IPS-15b (cell line): ENCODE results near the gene DPP10.
"Not testable (repeated sequence)": the region's sequence is repeated elsewhere in the genome, so short reads cannot be mapped to it uniquely, and the experiment has no call there.

Experiments used
- H3K27me3 ChIP-seq: one replicate; pipeline ENCODE4 v1.6.1; 2013; ENCODE audit warnings: low read length; ENCODE audit not compliant: control insufficient read depth, insufficient read depth
- H3K36me3 ChIP-seq: one replicate; pipeline ENCODE4 v1.6.1; 2013; ENCODE audit warnings: low read length; ENCODE audit not compliant: control insufficient read depth, insufficient read depth
- H3K4me1 ChIP-seq: one replicate; pipeline ENCODE4 v1.6.1; 2013; ENCODE audit warnings: mild to moderate bottlenecking, low read length; ENCODE audit not compliant: control insufficient read depth, insufficient read depth
- H3K4me3 ChIP-seq: one replicate; pipeline ENCODE4 v1.5.1; 2013; ENCODE audit warnings: low read depth, low read length
- H3K9ac ChIP-seq: one replicate; pipeline ENCODE4 v1.6.1; 2013; ENCODE audit warnings: low read depth, mild to moderate bottlenecking, low read length
- H3K9me3 ChIP-seq: one replicate; pipeline ENCODE4 v1.6.1; 2013; ENCODE audit warnings: mild to moderate bottlenecking, low read length; ENCODE audit not compliant: control insufficient read depth, insufficient read depth

DPP10 gene

DNA sequence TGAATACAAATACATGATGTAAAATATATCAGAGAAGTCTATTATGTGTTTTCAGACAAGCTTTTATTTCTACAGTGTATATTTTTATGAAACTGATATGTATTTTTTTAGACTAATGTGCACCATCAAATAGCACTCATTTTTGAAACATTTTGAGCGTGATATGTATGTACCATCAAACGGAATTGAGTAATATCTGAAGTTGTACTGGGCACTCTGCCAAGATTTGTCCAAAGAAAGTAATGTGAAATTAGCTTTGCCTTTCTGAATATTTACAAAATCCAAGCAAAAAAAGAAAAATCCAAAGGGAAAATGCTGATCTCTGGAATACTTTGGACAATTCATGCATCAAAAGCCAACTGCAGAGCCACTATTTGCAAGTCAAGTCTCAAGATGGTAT, 972.0 kb downstream of the DPP10 start:
- Histone ChIP-seq H3K27me3 (no peaks in the 10 kb centered on the region), H3K4me1 (no peaks in the 10 kb centered on the region), H3K36me3 (no peaks in the 10 kb centered on the region), H3K9me3 (no peaks in the 10 kb centered on the region), H3K9ac (no peak overlapping the region), H3K4me3 (no peak overlapping the region)

DNA sequence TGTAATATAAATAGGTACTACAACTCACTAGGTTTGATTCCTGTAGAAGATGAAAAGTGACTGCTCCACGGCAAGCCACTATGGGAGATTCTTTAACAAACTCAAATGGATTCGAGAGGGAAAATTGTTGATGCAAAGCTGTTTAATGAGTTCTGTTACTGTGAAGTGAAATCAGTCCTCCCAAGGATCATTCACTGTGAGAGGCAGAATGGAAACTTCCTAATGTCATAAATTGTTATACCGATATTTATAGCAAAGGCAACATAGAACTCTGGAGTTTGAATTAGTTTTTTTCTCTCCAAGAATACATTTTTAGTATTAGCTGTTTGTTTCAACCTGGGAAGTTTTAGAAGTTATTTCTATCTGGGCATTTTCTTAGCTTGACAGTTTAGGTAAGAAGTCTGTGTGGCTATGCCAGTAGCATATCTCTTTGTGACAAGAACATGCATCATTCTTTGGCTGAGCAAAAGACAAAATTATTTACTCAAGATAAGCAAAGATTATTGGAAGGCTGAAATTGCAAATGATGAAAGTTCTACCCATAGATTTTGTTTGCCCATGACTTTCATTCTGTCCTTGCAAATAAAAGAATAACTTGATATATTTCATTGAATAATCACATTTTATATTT, 979.7 kb downstream of the DPP10 start:
- no peak overlapping the region for H3K4me3 ChIP-seq
- no peaks in the 10 kb centered on the region for H3K36me3 ChIP-seq
- H3K27me3 ChIP-seq: no peaks in the 10 kb centered on the region
- no peak overlapping the region for H3K9ac ChIP-seq
- peaks cover under 1% of the 10 kb centered on the region for H3K9me3 ChIP-seq
- H3K4me1 ChIP-seq: no peaks in the 10 kb centered on the region

DNA sequence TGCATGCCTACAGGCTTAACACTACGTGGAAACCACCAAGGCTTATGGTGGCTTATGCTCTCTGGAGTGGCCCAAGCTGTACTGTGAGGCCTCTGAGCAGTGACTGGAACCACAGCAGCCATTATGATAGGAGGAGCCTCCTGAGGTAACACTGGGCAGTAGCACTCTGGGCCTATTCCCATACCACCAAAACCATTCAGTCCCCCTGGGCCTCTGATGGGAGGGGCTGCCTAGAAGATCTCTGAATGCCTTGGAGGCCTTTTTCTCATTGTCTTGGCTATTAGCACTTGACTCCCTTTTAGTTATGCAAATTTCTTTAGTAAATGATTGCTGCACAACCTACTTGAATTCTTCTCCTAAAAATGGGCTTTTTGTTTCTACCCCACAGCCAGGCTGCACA, 985.0 kb downstream of the DPP10 start:
- Histone ChIP-seq H3K4me3 (no peak overlapping the region), H3K27me3 (no peaks in the 10 kb centered on the region), H3K4me1 (no peaks in the 10 kb centered on the region), H3K9me3 (peaks cover 13% of the 10 kb centered on the region), H3K9ac (no peak overlapping the region), H3K36me3 (no peaks in the 10 kb centered on the region)

DNA sequence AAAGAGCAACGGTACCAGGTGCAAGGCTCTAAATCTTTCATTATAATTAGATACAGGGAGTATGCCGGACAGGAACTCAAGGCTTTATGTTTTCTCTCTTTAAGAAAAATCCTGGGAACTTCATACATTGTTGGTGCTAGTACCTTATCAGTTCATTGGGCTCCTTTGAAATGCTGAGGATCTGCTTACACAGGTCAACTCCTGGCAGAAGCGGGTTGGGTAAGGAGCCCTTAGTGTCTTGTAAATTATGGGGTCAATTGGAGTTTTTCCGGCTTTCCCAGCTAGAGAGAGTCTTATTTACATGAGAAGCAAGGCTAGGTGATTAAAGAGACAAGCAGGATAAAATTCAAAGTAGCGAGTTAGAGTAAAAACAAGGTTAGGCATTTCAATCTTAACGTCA, 998.3 kb downstream of the DPP10 start:
- H3K4me3 ChIP-seq, H3K27me3 ChIP-seq: not testable (repeated sequence)

DNA sequence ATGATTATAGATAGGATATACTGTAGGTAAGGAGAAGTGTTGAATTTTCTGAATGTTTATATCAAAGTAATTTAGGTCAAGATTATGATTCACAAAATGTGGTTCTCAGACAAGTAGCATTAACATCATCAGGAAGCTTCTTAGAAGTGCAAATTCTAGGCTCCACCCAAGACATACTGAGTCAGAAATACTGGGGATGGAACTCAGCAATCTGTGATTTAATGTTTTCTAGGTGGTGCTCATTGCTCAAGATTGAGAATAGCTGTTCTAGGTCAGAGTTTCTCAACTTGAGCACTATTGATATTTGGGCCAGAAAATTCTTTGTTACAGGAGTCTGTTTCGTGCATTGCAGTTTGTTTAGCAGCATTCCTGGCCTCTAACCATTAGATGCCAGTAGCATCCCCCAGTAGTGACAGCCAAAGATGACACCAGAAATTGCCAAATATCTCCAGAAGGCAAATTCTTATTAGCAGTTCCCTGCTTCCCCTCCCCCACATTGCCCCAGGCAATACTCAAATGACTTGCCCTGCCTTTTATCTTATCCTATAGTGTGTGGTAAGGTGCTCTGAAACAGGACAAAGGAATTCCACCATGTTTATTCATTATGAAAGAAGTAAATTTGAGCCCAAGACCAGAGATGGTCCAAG, 1001.2 kb downstream of the DPP10 start:
- no peaks in the 10 kb centered on the region for H3K36me3 ChIP-seq
- no peaks in the 10 kb centered on the region for H3K27me3 ChIP-seq
- H3K9me3 ChIP-seq: peaks cover 12% of the 10 kb centered on the region
- H3K4me3 ChIP-seq: no peak overlapping the region
- H3K4me1 ChIP-seq: peaks cover 16% of the 10 kb centered on the region
- no peak overlapping the region for H3K9ac ChIP-seq

More for the DNA sequence above, 998.3 kb downstream of the DPP10 start:
- not testable (repeated sequence) for H3K9ac ChIP-seq, H3K36me3 ChIP-seq, H3K9me3 ChIP-seq
- peaks cover 16% of the 10 kb centered on the region for H3K4me1 ChIP-seq

DNA sequence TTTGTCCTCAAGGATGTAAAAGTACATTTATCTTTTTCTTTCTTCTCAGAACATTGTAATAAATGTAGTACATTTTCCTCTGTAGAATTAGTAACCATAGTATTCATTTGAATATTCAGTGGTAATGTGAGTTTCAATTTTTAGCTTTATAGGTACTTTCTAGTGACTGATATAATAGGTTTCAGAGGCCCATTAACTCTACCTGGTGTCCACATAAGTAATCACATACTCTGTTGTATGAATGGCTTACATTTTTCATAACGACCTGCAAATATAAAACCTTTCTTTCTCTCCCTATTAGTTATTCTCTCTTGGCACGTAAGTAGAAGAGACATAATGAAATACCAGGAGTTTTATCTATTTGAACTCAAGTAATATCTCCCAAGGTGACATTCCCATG, 1017.6 kb downstream of the DPP10 start:
- Histone ChIP-seq H3K4me3 (no peak overlapping the region), H3K9me3 (no peaks in the 10 kb centered on the region), H3K9ac (no peak overlapping the region), H3K4me1 (no peaks in the 10 kb centered on the region), H3K36me3 (no peaks in the 10 kb centered on the region), H3K27me3 (no peaks in the 10 kb centered on the region)

DNA sequence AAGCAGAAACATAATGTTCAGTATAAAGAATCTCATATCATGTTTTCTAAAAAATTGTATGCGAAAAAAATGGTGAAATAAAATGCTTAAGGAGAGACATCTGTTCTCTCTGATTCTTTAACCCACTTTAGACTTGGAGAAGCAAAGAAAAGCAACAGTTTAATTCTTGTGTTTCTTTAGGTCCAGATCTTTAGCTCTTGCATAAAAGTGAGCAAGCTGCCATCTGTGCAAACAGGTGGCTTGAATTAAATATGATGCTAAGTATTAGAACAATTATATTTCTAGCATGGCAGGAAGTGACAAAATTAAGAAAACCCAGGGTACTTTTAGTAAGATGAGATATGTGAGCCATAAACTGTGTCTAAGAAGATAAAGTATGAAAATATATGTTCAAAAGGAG, 1038.3 kb downstream of the DPP10 start:
- Histone ChIP-seq H3K36me3 (no peaks in the 10 kb centered on the region), H3K4me1 (no peaks in the 10 kb centered on the region), H3K9ac (no peak overlapping the region), H3K9me3 (peaks cover 4% of the 10 kb centered on the region), H3K4me3 (no peak overlapping the region), H3K27me3 (no peaks in the 10 kb centered on the region)

DNA sequence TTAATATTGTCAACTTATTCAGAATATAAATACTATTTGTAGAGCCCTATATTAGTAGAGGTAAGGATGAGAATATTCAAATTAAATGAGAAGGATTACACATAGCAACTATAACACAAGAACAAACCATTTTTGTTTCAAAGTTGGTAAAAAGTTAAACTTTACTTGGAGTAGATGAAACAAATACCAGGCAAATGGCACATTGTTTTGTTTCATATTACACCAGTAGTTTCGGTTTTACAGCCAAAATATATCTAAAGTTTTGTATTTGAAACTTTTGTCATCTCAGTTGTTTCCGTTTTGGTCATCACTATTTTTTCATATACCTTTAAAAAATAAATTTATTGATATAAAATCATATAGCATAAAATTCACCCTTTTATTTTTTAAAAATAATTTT, 1039.4 kb downstream of the DPP10 start:
- no peaks in the 10 kb centered on the region for H3K9me3 ChIP-seq
- no peak overlapping the region for H3K9ac ChIP-seq
- H3K4me1 ChIP-seq: no peaks in the 10 kb centered on the region
- H3K4me3 ChIP-seq: no peak overlapping the region
- no peaks in the 10 kb centered on the region for H3K36me3 ChIP-seq
- no peaks in the 10 kb centered on the region for H3K27me3 ChIP-seq

DNA sequence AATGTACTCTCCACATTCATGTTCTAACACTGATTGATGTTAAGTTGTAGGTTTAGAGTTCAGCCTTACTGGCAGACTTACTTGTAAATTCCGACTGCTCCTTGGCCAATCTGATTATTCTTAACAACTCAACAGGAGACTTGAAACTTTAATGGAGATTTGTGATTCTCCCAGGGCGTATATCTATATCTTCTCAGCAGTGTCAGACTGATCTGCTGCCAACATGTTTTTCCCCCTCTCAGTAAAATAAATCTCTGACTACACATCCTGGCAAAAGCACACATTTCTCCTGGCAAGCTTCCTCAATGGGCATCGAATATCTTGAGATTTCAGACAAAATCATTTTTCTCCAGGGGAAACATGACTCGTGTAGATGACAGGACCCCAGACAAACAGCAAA, 1041.2 kb downstream of the DPP10 start:
- Histone ChIP-seq H3K4me1 (no peaks in the 10 kb centered on the region), H3K4me3 (no peak overlapping the region), H3K27me3 (no peaks in the 10 kb centered on the region), H3K9me3 (no peaks in the 10 kb centered on the region), H3K36me3 (no peaks in the 10 kb centered on the region), H3K9ac (no peak overlapping the region)

DNA sequence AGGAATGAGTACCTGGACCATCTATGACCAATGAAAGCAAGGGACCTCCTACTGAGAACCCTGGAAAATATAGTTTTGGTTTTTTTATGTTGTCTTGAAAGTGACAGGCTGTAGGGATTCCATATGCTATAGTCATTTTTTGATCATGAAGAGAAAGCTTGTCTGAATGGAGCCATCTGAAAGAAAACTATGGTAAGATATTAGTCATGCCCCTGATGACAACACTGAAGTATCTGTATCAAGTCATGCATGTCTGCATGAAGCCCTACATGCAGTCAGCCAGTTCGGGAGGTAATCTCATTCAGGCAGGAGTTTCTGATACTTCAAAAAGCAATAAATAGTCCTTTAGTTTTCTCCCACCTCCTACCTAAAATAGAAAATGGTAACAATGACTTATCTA, 1042.0 kb downstream of the DPP10 start:
- Histone ChIP-seq H3K36me3 (no peaks in the 10 kb centered on the region), H3K4me1 (no peaks in the 10 kb centered on the region), H3K9me3 (no peaks in the 10 kb centered on the region), H3K27me3 (no peaks in the 10 kb centered on the region), H3K9ac (no peak overlapping the region), H3K4me3 (no peak overlapping the region)

DNA sequence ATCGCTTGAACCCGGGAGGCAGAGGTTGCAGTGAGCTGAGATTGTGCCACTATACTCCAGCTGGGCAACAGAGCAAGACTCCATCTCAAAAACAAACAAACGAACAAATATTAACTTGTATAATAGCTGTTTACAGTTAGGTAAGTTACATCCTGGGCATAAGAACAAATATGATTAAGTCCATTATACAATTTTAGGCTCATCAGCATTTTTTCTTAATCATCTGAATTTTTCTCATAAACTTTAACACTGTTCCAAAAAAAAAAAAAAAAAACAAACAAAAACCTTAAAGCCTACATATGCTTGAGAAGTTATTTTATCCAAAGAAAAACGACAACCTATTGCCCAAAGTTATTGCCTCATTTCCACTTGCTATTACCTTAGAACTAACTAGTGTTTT, 1042.5 kb downstream of the DPP10 start:
- no peaks in the 10 kb centered on the region for H3K27me3 ChIP-seq
- H3K36me3 ChIP-seq: no peaks in the 10 kb centered on the region
- no peak overlapping the region for H3K9ac ChIP-seq
- peaks cover 3% of the 10 kb centered on the region for H3K4me1 ChIP-seq
- H3K4me3 ChIP-seq: no peak overlapping the region
- no peaks in the 10 kb centered on the region for H3K9me3 ChIP-seq

DNA sequence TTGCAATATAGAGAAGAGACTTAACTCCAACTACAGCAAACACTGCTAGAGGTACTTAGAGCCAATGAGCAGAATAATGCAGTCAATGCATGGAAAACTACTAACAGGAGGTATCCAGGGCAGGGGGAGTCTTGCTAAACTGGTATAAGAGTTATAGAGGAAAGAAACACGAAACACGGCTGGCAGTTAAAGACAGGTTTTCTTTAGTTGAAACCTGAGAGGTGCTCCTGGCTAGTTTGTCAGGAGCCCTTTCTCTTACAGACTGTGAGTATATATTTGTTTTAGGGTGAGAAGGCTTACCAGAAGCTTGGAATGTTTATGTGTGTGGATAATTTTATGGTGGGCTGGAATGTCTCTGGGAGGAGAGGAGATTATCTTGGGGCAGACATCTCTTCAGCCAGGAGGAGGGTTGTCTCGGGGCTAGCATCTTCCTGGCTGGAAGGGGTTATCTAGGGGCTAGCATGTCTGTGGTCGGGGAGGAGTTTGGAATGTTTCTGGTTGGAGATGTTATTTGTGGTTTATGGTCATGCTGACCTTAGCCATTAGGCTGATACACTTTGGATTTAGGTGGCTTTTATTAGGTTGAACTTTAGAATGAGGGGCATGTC, 1048.8 kb downstream of the DPP10 start:
- no peaks in the 10 kb centered on the region for H3K9me3 ChIP-seq
- no peaks in the 10 kb centered on the region for H3K36me3 ChIP-seq
- no peak overlapping the region for H3K9ac ChIP-seq
- H3K27me3 ChIP-seq: no peaks in the 10 kb centered on the region
- H3K4me1 ChIP-seq: peaks cover 3% of the 10 kb centered on the region
- no peak overlapping the region for H3K4me3 ChIP-seq
